GM12891 (cell line): ENCODE results near the gene DPF1. TPM values are rescaled to one million over a fixed set of nuclear protein-coding genes. Genes with fewer than 3 reads are reported as not detected.

Source experiments
- DNase-seq: peaks from one replicate; pipeline ENCODE4 v3.0.0; 2011; ENCODE audit warnings: low spot score; ENCODE audit not compliant: insufficient read length
- FAIRE-seq: peaks from 2 replicates; lab custom pipeline; 2011; peaks lifted over from hg19 to GRCh38; lab: Jason Lieb, UNC
- PAX5 ChIP-seq: IDR thresholded peaks from 2 replicates; pipeline ENCODE4 v1.6.1; 2011; ENCODE audit warnings: low read length, moderate library complexity, mild to moderate bottlenecking; ENCODE audit not compliant: insufficient read depth, severe bottlenecking
- POLR2A ChIP-seq: IDR thresholded peaks from 2 replicates; pipeline ENCODE4 v1.6.1; 2011; ENCODE audit warnings: low read depth, low read length, control low read depth
- POLR2AphosphoS5 ChIP-seq: IDR thresholded peaks from 2 replicates; pipeline ENCODE4 v1.6.1; 2011; ENCODE audit warnings: low read depth, low read length, control low read depth
- POU2F2 ChIP-seq: IDR thresholded peaks from 2 replicates; pipeline ENCODE4 v1.6.1; 2011; ENCODE audit warnings: low read depth, mild to moderate bottlenecking, control low read depth, low read length, moderate library complexity
- SPI1 ChIP-seq: IDR thresholded peaks from 2 replicates; pipeline ENCODE4 v1.6.1; 2011; ENCODE audit warnings: low read depth, low read length, control low read depth
- TAF1 ChIP-seq: IDR thresholded peaks from 2 replicates; pipeline ENCODE4 v1.6.1; 2011; ENCODE audit warnings: low read depth, low read length, control low read depth
- polyA plus RNA-seq: library from polyadenylated mRNA; unstranded; fragments of >200 nt; gene quantifications from one replicate; pipeline ENCODE4 v1.2.1, GENCODE V29; 2012; ENCODE audit warnings: low read depth, missing spikeins, inconsistent platforms; ENCODE audit not compliant: missing spikeins

The DPF1 gene
- 1.2 TPM for polyA plus RNA-seq

- DNase-seq (peak; percentile 93), FAIRE-seq (peak; percentile 99)
- TF ChIP-seq TAF1 (no peak), POLR2AphosphoS5 (no peak), POU2F2 (peak; percentile 37; the same call in 1 of the 2 replicates), POLR2A (no peak), PAX5 (no peak)
These were observed at the start of gene DPF1 for GRCh38 chr19:38224014-38224862. Gene DPF1, minus strand, starts transcription at chr19:38224222. Its CDS starts 80 bp downstream, at chr19:38224142.

DNA sequence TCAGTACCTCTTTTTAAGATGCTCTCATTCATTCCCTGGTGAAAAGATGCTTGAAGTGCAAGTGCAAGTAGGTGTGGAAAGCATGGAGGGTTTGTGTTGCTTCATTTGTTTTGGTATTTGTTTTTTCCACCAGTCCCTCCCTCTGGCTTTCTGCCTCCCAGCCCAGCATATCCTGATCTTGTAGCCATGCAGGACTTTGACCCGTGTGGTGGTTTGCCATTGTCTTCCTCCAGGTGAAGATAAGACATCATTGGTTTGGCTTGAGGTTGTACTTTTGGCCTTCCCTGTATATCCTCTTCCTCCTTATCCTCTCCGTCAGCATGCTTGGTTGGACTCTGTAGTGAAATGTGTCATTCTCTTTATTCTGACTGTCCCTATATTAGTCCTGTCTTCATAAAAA is 49.5 kb upstream of the DPF1 start:
- FAIRE-seq = no peak
- TF ChIP-seq POLR2AphosphoS5 (no peak), TAF1 (no peak)

DNA sequence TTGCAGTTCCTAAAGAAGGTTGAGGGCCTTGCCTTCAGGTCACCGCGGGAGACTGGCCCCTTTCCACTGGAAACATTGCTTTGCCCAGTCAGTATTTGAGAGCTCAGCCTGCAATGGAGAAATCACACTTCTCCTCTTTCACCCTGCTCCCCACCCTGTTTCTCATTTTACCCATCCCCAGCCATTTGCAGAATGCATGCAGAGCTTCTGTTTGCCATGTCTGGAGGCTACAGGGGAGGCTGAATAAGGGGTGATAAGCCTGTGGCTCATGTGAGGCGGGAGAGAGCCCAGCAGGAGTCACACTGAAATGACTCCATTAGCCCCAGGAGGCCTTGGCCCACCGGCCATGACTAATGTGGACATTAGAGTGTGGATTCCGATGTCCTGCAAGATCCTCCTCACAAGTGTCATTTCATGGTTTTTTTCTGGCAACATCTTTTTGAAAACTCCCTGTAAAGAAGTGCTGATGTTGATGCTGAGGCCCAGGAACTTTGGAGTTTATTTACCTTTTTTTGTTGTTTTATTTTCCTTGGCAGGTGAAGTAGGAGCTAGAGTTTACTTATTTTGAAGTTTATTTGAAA is 46.7 kb upstream of the DPF1 start:
- FAIRE-seq (no peak), DNase-seq (no peak)
- no peak for TF ChIP-seq SPI1
- no peak for TF ChIP-seq POLR2A
- TF ChIP-seq POLR2AphosphoS5 = no peak
- TF ChIP-seq PAX5 = no peak
- TF ChIP-seq TAF1 = no peak
- no peak for TF ChIP-seq POU2F2

More for the DNA sequence above, 49.5 kb upstream of the DPF1 start:
- DNase-seq = no peak

DNA sequence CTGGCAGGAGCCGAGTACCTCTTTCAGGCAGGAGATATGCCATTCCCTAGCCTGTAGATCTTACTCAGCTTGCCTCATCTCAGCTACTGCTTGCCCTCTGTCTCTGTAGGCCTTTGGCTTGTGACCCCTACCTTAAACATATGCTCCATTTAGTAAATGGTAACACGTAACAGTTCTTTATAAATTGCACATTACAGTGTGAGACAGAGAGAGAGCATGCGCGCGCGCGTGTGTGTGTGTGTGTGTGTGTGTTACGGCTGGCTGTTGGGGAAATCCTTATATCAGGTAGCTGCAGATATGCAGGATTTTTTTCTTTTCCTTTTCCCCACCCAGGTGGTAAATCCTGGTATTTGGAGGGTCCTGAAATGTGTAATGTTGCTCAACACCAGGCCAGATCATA is 44.5 kb upstream of the DPF1 start:
- FAIRE-seq (no peak), DNase-seq (no peak)
- TF ChIP-seq PAX5 (no peak), TAF1 (no peak), POLR2AphosphoS5 (no peak), SPI1 (no peak), POLR2A (no peak), POU2F2 (no peak)

DNA sequence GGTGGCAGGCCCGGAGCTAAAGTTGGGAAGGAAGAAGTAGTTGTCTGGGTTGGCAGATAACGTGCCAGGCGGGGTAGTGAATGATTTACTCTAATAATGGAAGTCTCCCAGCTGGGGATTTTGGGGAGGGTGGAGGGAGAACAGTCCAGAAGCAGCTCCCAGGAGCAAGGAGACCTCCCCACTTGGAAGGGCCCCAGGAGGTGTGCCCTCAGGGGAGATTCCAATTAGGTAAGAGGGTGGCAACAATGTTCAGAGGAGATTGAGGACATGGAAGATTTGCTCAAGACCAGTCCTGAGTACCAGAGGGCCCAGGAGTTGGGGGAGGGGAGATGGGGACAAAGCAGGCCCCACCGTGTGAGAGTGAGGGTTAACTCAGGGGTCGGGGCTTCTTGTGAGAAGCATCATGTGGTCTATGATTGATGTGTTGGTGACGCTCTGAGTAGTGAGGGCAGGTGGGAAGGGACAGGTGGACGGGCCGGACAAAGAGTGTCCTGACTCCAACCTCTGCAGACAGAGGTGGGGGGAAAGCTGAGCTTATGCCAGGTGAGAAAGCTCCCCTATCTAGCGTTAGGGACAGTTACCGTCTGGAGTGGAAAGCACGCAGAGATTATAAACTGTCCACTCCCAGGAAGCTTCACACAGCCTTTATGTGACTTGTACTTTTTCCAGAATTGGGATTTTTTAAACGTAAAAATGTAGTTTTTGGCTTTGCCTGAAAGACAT is 43.9 kb upstream of the DPF1 start:
- TF ChIP-seq TAF1 = no peak
- no peak for TF ChIP-seq PAX5
- no peak for TF ChIP-seq POLR2AphosphoS5
- no peak for TF ChIP-seq POLR2A
- no peak for TF ChIP-seq POU2F2
- no peak for TF ChIP-seq SPI1
- DNase-seq (no peak), FAIRE-seq (no peak)

- DNase-seq (no peak), FAIRE-seq (no peak)
- TF ChIP-seq SPI1 (no peak), TAF1 (no peak), POLR2A (no peak), POU2F2 (no peak), PAX5 (no peak), POLR2AphosphoS5 (no peak)
These were observed 43.1 kb upstream of the DPF1 start for GRCh38 chr19:38266981-38267597.

DNA sequence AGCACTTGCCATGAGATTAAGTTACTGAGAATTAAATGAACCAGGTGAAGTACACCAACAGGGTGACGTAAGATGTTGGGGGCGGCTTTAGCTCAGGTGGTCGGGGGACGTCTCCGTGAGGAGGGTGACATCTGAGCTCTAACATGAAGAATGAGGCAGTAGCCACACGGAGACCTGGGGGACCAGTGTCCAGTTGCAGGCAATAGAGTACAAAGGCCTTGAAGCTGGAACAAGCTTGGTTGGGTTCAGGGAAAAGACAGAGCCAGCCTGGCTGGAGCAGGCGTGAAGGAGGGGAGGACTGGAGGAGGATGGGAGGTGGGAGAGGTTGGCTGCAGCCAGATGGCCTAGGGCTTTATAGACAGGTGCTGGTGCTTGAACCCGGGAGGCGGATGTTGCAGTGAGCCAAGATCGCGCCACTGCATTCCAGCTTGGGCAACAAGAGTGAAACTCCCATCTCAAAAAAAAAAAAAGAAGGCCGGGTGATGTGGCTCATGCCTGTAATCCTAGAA is 42.0 kb upstream of the DPF1 start:
- TF ChIP-seq SPI1 = no peak
- DNase-seq (no peak), FAIRE-seq (no peak)

- DNase-seq (no peak), FAIRE-seq (peak; percentile 41)
- no peak for TF ChIP-seq PAX5
- TF ChIP-seq TAF1 = no peak
- TF ChIP-seq POLR2A = no peak
These were observed 41.3 kb upstream of the DPF1 start for GRCh38 chr19:38265213-38265861.
